Stimulated activated CD8-positive, alpha-beta memory T cell treated with anti-CD3 and anti-CD28 coated beads, Interleukin-15, amount 100 ng/mL, for 4 hours (primary cell): ENCODE data around the gene MICAL2.

Experiments used
- DNase-seq, 2 donors: peaks; one replicate each; pipeline ENCODE4 v3.0.0-alpha.2; 2020; ENCODE audit warnings: low read depth in 2 of 2

MICAL2 gene

DNA sequence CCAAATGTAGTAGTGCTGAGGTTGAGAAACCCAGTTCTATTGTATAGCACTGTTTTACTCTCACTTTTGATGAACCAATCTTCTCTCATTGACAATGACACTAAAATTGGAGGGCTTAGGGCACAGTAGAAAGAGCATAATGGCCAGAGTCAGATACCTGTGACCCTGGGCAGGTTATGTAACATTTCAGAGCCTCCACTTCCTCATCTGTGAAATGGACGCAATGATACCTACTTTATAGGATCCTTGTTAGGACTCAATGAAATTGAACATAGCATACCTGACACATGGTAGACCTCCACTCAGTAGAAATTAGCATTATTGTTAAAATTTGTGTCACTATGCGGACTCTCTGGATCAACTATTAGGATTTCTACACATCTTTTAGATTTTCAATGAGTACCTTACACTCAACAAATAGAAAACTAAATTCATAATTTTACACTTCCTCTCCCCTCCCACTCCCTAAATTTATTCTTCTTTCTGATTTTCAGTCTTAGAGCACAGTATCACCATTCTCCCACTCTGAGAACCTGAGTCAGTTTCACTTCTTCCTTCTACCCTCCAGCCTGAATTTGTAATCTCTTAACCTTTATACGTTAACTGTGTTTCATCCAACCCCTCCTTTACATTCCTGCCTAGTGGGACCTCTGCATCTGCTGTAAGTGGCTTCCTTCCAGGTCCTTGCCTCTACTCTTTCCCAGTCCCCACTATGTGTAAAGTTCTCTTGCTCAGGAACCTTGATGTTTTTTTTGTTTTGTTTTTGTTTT, 78.3 kb downstream of the MICAL2 start:
- DNase-seq, result no peak

DNA sequence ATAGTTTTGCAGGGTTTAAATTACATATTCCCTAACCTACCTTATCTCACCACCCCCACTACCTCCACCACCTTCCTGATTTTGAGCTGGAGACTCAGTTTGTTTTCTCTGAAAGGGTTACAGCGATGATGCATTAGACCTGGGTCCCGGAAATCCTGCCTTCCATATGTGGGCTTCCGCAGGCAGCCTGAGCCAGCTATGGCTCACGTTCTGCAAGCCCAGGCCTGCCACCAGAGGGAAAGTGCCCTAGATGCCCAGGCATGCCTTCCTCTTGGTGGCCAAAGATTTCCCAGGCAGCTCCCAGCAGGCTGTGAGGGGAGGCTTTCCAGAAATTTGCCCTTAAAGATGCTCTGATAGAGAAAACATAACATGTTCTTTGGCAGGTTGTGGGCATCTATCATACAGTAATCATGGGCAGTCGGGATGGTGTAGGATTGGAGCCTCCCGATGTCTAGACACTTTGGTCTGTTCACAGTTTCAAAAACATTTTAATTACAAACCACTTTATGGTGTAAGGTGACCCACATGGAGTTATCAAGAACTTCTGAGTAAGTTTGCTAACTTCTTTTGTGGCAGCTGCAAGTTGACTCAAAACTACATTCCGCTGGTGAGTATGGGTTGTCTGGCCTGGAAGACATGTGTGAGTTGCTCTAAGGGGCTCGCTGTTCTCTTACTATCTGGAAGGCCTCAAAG, 79.3 kb downstream of the MICAL2 start:
- DNase-seq, result no peak

DNA sequence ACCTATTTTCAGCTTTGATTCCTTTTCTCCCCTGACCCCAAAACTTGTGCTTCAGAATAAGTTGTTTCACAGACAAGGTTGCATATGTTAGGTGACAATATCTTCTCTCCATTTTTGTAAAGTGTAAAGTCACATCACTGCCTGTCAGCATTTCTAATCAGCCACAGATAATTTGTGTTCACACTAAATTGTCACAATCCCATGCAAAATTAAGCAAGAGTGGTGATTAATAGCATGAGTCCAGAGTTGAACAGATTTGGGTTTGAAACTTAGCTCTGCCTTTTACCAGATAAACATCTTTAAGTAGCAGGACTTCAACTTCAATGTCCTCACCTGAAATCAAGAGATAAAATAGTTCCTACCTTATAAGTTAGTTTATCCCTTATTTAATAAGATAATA, 80.1 kb downstream of the MICAL2 start:
- DNase-seq, result no peak

DNA sequence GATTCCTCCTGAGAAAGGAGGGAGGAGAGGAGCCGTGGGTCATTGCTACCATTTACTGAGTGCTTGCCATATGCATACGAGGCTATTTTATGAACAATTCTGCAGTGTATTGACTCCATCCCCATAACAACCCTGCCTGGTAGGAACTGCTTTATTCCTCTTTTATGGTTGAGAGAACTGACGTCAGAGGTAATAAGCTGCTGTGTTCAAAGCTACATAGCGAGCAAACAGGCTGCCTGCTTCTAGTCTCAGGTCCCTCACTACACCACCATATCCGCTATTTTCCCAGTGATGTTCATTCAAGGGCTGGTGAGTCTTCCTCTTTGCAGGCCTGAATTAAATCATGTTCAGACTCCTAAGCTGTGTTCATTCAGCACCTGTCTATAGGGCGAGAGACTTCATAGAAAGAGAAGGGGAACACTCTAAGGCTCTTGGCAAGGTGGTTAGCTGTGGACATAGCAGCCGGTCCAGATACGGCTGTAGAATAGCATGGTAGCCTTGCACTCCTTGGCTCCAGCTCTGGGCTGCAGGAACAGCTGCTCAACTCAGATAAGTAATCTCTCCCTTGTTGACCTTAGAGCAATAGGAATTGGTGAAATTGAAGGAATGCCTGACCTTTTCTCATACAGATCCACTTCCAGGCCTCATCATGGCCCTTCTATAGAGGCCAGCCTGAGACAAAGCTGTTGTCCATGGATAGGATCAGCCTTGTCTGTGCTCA, 82.6 kb downstream of the MICAL2 start:
- DNase-seq, result no peak

GRCh38 chr11:12193515-12194336, 83.3 kb downstream of the MICAL2 start:
- DNase-seq, result no peak

DNA sequence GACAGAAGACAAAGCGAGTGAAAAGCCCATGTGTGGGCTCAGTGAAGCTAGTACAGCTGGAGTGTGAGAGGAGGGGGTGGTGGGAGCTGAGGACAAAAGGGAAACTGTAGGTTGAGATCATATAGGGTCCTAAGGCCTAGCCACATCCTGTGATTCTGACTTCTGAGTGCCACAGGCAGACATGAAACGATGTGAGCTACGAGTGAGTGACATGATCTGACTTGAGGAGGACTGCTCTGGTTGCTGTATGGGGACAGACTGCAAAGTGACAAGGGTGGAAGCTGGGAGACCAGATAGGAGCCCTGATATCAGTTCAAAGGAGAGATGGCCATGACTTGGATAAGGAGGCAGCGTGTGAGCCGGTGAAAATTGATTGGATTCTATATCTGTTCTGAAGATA, 85.4 kb downstream of the MICAL2 start:
- DNase-seq, result peak; percentile 16 to 24

DNA sequence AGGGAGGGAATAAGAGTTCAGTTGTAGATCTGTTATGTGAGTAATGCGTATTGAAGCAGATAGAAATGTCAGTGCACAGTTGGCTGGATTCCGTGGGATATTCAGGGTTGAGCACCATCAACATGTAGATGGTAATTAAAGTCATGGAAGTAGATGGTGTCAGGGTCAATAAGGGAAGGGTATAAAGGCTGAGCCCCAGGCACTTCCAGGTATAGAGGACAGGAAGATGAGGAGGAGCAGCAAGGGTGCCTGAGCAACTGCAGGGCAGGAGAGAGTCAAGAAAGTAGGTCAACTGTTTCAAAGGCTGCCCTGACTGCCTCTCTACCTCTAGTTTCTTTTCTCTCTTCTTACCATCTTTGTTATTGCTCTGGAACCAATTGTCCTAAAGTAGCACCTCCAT, 85.9 kb downstream of the MICAL2 start:
- no peak for DNase-seq

- no peak for DNase-seq
These were observed 86.5 kb downstream of the MICAL2 start for GRCh38 chr11:12196872-12197271.

- DNase-seq, result no peak
These were observed 88.1 kb downstream of the MICAL2 start for GRCh38 chr11:12198251-12199222.

- no peak for DNase-seq
These were observed 89.0 kb downstream of the MICAL2 start for GRCh38 chr11:12199231-12199948.

DNA sequence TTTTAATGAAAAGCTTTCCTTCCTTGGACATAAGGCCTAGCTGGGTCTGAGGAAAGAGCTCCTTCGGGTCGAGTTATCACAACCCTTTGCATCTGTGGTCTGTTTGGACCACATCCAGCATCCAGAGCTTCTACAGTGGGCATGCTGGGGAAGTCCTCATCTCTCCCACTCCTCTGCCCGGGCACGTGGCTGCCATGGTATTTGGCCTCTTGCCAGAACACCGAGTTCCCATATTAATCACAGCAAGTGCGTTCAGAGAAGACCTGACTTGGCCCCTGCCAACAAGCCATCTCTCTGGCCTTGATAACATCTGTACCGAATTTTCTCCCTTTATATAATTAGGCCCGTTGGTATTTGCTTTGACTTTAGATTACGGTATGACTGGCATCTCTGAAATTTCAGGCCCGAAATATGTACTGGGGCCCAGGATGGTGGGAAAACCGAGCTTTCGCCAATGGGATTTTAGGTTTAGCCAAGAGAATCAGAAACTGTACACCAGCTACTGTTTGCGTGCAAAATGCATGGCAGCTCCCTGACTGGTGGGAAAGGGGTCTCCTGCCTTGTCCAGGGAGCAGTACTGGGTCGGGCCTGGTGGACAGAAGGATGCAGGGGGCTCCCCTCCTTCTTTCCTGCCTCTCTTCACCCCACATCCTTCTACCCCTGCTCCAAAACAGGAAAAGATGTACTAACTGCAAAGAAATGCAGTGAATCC, 90.0 kb downstream of the MICAL2 start:
- DNase-seq, result no peak

- DNase-seq, result no peak
These were observed 90.9 kb downstream of the MICAL2 start for GRCh38 chr11:12200991-12201985.

GRCh38 chr11:12202661-12203310, 92.4 kb downstream of the MICAL2 start:
- DNase-seq, result no peak

- no peak for DNase-seq
These were observed 94.1 kb downstream of the MICAL2 start for GRCh38 chr11:12204506-12204905.

DNA sequence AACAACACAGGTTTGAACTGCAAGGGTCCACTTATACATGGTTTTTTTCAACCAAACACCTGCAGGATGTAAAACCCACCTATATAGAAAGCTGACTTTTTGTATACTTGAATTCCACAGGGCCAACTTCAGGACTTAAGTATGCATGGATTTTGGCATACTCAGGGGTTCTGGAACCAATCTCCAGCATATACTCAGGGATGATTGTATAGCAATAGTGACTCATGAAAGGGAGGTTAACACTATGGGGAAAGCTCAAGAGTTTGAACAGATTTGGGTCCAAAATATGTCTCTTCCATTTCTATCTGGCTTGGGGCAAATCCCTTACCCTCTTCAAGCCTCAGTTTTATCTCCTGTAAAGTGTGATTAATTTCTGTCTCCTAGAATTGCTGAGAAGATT, 94.9 kb downstream of the MICAL2 start:
- DNase-seq, result no peak

DNA sequence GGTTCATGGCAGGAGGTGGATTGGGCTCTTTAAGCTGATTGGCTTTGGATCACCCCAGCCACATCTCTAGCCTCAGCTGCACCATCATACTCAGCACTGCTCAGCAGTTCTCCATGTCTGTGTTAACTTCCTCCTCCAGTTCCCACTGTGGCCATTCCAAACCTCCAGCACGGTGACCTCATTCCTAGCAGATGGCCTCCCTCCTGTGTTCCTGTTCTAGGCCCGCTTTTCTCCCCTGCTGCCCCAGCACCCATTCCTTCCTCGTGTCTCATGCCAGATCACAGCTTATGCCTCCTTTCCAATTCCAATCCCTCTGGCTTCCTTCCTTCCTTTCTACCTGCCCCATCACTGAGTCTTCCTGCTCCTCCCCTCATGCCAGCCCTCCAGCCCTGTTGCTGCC, 96.1 kb downstream of the MICAL2 start:
- no peak for DNase-seq

DNA sequence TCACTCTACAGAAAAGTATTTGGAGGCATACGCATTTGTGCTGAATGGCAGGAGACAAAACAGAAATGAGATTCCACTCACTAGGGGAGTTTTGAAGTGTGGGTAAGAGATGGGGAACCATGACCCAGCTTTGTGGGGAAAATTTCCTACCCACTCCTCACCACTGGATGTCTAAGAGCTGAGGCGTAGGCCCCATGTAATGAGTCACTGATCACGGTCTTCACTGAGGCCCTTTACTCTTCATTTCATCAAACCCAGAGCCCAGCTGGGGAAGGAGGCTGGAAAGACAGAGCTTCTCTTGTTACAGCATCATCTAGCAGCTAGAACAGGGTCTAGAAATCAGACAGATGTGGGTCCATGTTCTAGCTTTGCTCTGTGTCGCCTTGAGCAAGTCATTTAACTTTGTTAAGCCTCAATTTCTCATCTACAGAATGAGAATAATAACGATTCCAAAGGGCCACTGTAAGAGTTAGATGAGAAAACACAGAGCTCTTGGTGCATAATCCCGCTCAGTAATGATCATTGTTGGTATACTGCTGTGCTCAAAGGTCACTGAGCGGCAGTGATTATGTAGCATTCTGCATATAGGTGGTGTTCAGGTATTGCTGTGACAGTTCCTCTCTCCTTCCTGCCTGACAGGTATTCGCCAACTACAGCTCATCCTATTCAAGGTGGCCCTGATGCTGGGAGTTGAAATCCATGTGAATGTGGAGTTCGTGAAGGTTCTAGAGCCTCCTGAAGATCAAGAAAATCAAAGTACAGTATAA, 97.2 kb downstream of the MICAL2 start:
- DNase-seq, result no peak
